Measurements from ENCODE around the gene PIGS.
"Not testable (repeated sequence)": the region's sequence is repeated elsewhere in the genome, so short reads cannot be mapped to it uniquely, and the experiment has no call there.

The PIGS gene

GRCh38 chr17:28580959-28581358 lies 9.6 kb upstream of the PIGS start:
- H3K36me3 ChIP-seq (ENCODE audit: control insufficient read depth in 4 of 4, insufficient read depth in 4 of 4, low read length in 3 of 4) = peaks cover 5 to 84% (median 48%) of the 10 kb centered on the region in 4 experiments
- no peaks in the 10 kb centered on the region for H3K27me3 ChIP-seq (replicated peaks in 2 of 5; ENCODE audit: control insufficient read depth in 4 of 5, insufficient read depth in 5 of 5, low read length in 4 of 5)
- H3K4me1 ChIP-seq (ENCODE audit: control extremely low read depth in 1 of 4, control insufficient read depth in 4 of 4, insufficient read depth in 4 of 4, low read length in 3 of 4) = peaks cover 0 to 19% (median 5%) of the 10 kb centered on the region in 4 experiments
- POLR2A ChIA-PET = no interaction called here
- no peaks in the 10 kb centered on the region for H3K9me3 ChIP-seq (ENCODE audit: control extremely low read depth in 1 of 5, control insufficient read depth in 4 of 5, insufficient read depth in 2 of 5, low read depth in 1 of 5, low read length in 4 of 5)
- WGBS (ENCODE audit: insufficient coverage) = no CpG with 5 or more reads among the region's 3 CpGs
- no peak overlapping the region for H3K4me3 ChIP-seq (ENCODE audit: control insufficient read depth in 1 of 7, extremely low read depth in 1 of 7, insufficient read depth in 4 of 7, low read depth in 2 of 7, low read length in 6 of 7)
- CTCF ChIA-PET = interaction anchor here (0.8 kb wide), 1 partner anchor 10 kb away, joined by 3 read pairs; no protein-coding TSS in a partner anchor
- H3K27ac ChIP-seq (ENCODE audit: insufficient read depth in 1 of 2, low read depth in 1 of 2, low read length in 2 of 2, poor library complexity in 1 of 2, severe bottlenecking in 2 of 2) = no peak overlapping the region
- DNase-seq = no peak

DNA sequence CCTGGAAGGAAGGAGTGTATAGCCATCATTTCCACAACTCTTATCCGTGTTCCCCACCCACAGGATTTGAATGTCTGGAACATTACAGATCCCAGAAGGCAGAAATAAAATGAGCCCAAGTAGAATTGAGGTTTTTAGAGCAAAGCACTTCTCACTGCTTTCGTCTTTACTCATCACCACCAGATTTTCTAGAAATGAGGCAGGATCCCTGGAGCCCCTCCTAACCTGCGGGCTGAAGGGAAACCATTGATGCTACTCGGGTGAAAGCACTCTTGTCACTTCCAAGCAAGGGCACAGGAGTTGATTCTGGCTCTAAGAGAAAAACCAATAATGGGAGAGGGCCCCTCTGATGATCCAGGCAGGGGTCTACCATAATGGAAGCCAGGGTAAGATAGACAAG lies 8.2 kb upstream of the PIGS start:
- Histone ChIP-seq H3K4me3 (ENCODE audit: control insufficient read depth in 1 of 7, extremely low read depth in 1 of 7, insufficient read depth in 4 of 7, low read depth in 2 of 7, low read length in 6 of 7) (no peak overlapping the region), H3K27ac (ENCODE audit: insufficient read depth in 1 of 2, low read depth in 1 of 2, low read length in 2 of 2, poor library complexity in 1 of 2, severe bottlenecking in 2 of 2) (no peak overlapping the region), H3K9me3 (ENCODE audit: control extremely low read depth in 1 of 5, control insufficient read depth in 4 of 5, insufficient read depth in 2 of 5, low read depth in 1 of 5, low read length in 4 of 5) (no peaks in the 10 kb centered on the region), H3K27me3 (replicated peaks in 2 of 5; ENCODE audit: control insufficient read depth in 4 of 5, insufficient read depth in 5 of 5, low read length in 4 of 5) (no peaks in the 10 kb centered on the region), H3K4me1 (ENCODE audit: control extremely low read depth in 1 of 4, control insufficient read depth in 4 of 4, insufficient read depth in 4 of 4, low read length in 3 of 4) (peaks cover 0 to 12% (median 5%) of the 10 kb centered on the region in 4 experiments), H3K36me3 (ENCODE audit: control insufficient read depth in 4 of 4, insufficient read depth in 4 of 4, low read length in 3 of 4) (peaks cover 5 to 75% (median 41%) of the 10 kb centered on the region in 4 experiments)
- 97% methylated on average over 4 of the region's 4 CpGs for WGBS (ENCODE audit: insufficient coverage)
- no peak for DNase-seq
- ChIA-PET POLR2A (no interaction called here), CTCF (no interaction called here)

- WGBS (ENCODE audit: insufficient coverage) = 90% methylated on average over 3 of the region's 8 CpGs
Observed at GRCh38 chr17:28578246-28579195, 7.2 kb upstream of the PIGS start.

GRCh38 chr17:28577466-28577824 lies 6.1 kb upstream of the PIGS start:
- DNase-seq = no peak
- ChIA-PET POLR2A (no interaction called here), CTCF (interaction anchor here (0.9 to 1.6 kb wide), 6 partner anchors 8 to 93 kb away, joined by 3 to 5 read pairs (median 3); no protein-coding TSS in a partner anchor)
- 100% methylated on average over 1 of the region's 3 CpGs for WGBS (ENCODE audit: insufficient coverage)
- H3K4me3 ChIP-seq (ENCODE audit: control insufficient read depth in 1 of 7, extremely low read depth in 1 of 7, insufficient read depth in 4 of 7, low read depth in 2 of 7, low read length in 6 of 7) = no peak overlapping the region
- H3K36me3 ChIP-seq (ENCODE audit: control insufficient read depth in 4 of 4, insufficient read depth in 4 of 4, low read length in 3 of 4) = peaks cover 4 to 59% (median 27%) of the 10 kb centered on the region in 4 experiments
- peaks cover 0 to 14% (median 6%) of the 10 kb centered on the region in 4 experiments for H3K4me1 ChIP-seq (ENCODE audit: control extremely low read depth in 1 of 4, control insufficient read depth in 4 of 4, insufficient read depth in 4 of 4, low read length in 3 of 4)
- H3K27ac ChIP-seq (ENCODE audit: insufficient read depth in 1 of 2, low read depth in 1 of 2, low read length in 2 of 2, poor library complexity in 1 of 2, severe bottlenecking in 2 of 2) = peak overlapping the region in 1 of 2 experiments; percentile 20
- H3K9me3 ChIP-seq (ENCODE audit: control extremely low read depth in 1 of 5, control insufficient read depth in 4 of 5, insufficient read depth in 2 of 5, low read depth in 1 of 5, low read length in 4 of 5) = no peaks in the 10 kb centered on the region
- no peaks in the 10 kb centered on the region for H3K27me3 ChIP-seq (replicated peaks in 2 of 5; ENCODE audit: control insufficient read depth in 4 of 5, insufficient read depth in 5 of 5, low read length in 4 of 5)

More at GRCh38 chr17:28578246-28579195, 7.2 kb upstream of the PIGS start:
- Histone ChIP-seq H3K36me3 (ENCODE audit: control insufficient read depth in 4 of 4, insufficient read depth in 4 of 4, low read length in 3 of 4) (peaks cover 4 to 70% (median 33%) of the 10 kb centered on the region in 4 experiments), H3K27ac (ENCODE audit: insufficient read depth in 1 of 2, low read depth in 1 of 2, low read length in 2 of 2, poor library complexity in 1 of 2, severe bottlenecking in 2 of 2) (no peak overlapping the region), H3K9me3 (ENCODE audit: control extremely low read depth in 1 of 5, control insufficient read depth in 4 of 5, insufficient read depth in 2 of 5, low read depth in 1 of 5, low read length in 4 of 5) (no peaks in the 10 kb centered on the region), H3K4me1 (ENCODE audit: control extremely low read depth in 1 of 4, control insufficient read depth in 4 of 4, insufficient read depth in 4 of 4, low read length in 3 of 4) (peaks cover 0 to 12% (median 5%) of the 10 kb centered on the region in 4 experiments), H3K4me3 (ENCODE audit: control insufficient read depth in 1 of 7, extremely low read depth in 1 of 7, insufficient read depth in 4 of 7, low read depth in 2 of 7, low read length in 6 of 7) (no peak overlapping the region), H3K27me3 (replicated peaks in 2 of 5; ENCODE audit: control insufficient read depth in 4 of 5, insufficient read depth in 5 of 5, low read length in 4 of 5) (no peaks in the 10 kb centered on the region)
- DNase-seq = no peak
- ChIA-PET POLR2A (interaction anchor here (0.6 kb wide), 1 partner anchor 27 kb away, joined by 3 read pairs; no protein-coding TSS in a partner anchor), CTCF (interaction anchor here (1.1 to 1.6 kb wide), 2 partner anchors 13 to 32 kb away, joined by 4 to 5 read pairs; no protein-coding TSS in a partner anchor)

DNA sequence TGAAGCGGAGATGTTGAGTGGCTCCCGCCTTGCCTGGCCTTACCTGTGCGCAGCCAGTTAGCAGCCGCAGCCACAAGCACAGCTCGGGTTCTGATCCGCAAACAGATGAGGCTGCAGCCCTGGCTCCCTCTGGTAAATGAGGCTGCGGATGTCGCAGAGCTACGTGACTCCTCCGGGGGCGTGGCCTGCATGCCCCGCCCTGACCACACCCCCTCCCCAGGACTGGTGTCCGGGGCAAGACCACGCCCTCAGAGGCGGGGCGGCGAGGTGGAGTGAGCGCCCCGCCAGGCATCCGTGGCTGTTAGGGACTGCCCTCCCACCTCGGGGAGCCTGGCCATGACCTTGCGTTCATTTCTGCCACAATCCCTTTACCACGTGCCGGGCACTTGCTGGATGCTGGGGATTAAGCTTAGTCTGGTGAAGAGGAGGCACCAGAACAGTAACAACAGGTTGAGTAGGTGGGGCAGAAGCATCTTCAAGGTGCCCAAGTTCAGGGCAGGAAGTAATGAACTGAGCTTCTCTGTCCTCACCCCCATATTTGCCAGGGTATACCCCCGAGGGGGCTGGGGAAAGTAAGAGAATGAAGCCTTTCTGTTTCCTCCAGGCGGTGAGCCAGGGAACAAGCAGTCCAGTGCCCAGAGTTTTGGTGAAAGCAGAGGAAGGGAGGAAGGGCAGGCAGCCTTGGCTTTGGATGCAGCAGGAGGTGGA lies 5.6 kb upstream of the PIGS start, which contains the start of gene ALDOC:
ALDOC (minus strand) TSS at position 138 of the 708 bp plus-strand sequence. CDS start 1,363 bp downstream, outside the sequence.
- POLR2A ChIA-PET = interaction anchor here (1.1 kb wide), 1 partner anchor 23 kb away, joined by 4 read pairs; no protein-coding TSS in a partner anchor
- peak within 1 kb of the TSS in 1 of 2 experiments; percentile 20 for H3K27ac ChIP-seq (ENCODE audit: insufficient read depth in 1 of 2, low read depth in 1 of 2, low read length in 2 of 2, poor library complexity in 1 of 2, severe bottlenecking in 2 of 2)
- CTCF ChIA-PET = interaction anchor here (0.9 to 1.6 kb wide), 8 partner anchors 9 to 93 kb away, joined by 3 to 5 read pairs (median 3); no protein-coding TSS in a partner anchor
- 5% methylated on average over 15 of the region's 26 CpGs for WGBS (ENCODE audit: insufficient coverage)
- peaks cover 2 to 20% (median 10%) of the 10 kb centered on the region in 4 experiments for H3K4me1 ChIP-seq (ENCODE audit: control extremely low read depth in 1 of 4, control insufficient read depth in 4 of 4, insufficient read depth in 4 of 4, low read length in 3 of 4)
- no peaks in the 10 kb centered on the region for H3K9me3 ChIP-seq (ENCODE audit: control extremely low read depth in 1 of 5, control insufficient read depth in 4 of 5, insufficient read depth in 2 of 5, low read depth in 1 of 5, low read length in 4 of 5)
- peak within 1 kb of the TSS in 5 of 7 experiments; percentile 21 to 66 (median 53) for H3K4me3 ChIP-seq (ENCODE audit: control insufficient read depth in 1 of 7, extremely low read depth in 1 of 7, insufficient read depth in 4 of 7, low read depth in 2 of 7, low read length in 6 of 7)
- DNase-seq = peak; percentile 95 to 98 (median 96)
- no peaks in the 10 kb centered on the region for H3K27me3 ChIP-seq (replicated peaks in 2 of 5; ENCODE audit: control insufficient read depth in 4 of 5, insufficient read depth in 5 of 5, low read length in 4 of 5)
- peaks cover 4 to 53% (median 22%) of the 10 kb centered on the region in 4 experiments for H3K36me3 ChIP-seq (ENCODE audit: control insufficient read depth in 4 of 4, insufficient read depth in 4 of 4, low read length in 3 of 4)

DNA sequence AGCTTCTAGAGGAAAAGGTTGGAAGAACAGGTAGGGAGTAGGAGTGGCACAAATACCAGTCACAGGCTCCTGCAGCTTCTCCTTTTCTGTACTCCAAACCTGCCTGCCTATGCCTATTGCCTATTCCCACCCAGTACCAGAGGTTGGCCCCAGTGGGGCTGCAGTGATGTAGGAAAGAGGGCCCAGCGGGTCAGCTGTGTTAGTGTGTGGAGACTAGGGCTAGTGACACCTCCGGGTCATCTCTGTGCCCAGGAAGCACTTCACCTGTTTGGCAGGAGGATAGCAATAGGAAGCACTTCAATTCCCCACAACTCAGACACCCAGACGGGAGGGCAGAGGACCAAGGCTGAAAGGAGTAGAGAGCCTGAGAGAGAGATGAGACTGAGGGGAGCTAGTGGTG lies 4.7 kb upstream of the PIGS start:
- peak overlapping the region in 1 of 7 experiments; percentile 14 for H3K4me3 ChIP-seq (ENCODE audit: control insufficient read depth in 1 of 7, extremely low read depth in 1 of 7, insufficient read depth in 4 of 7, low read depth in 2 of 7, low read length in 6 of 7)
- peaks cover 3 to 23% (median 13%) of the 10 kb centered on the region in 4 experiments for H3K4me1 ChIP-seq (ENCODE audit: control extremely low read depth in 1 of 4, control insufficient read depth in 4 of 4, insufficient read depth in 4 of 4, low read length in 3 of 4)
- no CpG with 5 or more reads among the region's 3 CpGs for WGBS (ENCODE audit: insufficient coverage)
- ChIA-PET CTCF (interaction anchor here (0.9 to 1.6 kb wide), 8 partner anchors 9 to 83 kb away, joined by 3 to 4 read pairs (median 3); no protein-coding TSS in a partner anchor), POLR2A (interaction anchor here (1.1 kb wide), 1 partner anchor 24 kb away, joined by 4 read pairs; no protein-coding TSS in a partner anchor)
- H3K27me3 ChIP-seq (replicated peaks in 2 of 5; ENCODE audit: control insufficient read depth in 4 of 5, insufficient read depth in 5 of 5, low read length in 4 of 5); H3K27ac ChIP-seq (ENCODE audit: insufficient read depth in 1 of 2, low read depth in 1 of 2, low read length in 2 of 2, poor library complexity in 1 of 2, severe bottlenecking in 2 of 2); H3K9me3 ChIP-seq (ENCODE audit: control extremely low read depth in 1 of 5, control insufficient read depth in 4 of 5, insufficient read depth in 2 of 5, low read depth in 1 of 5, low read length in 4 of 5); DNase-seq: not testable (repeated sequence)
- H3K36me3 ChIP-seq (ENCODE audit: control insufficient read depth in 4 of 4, insufficient read depth in 4 of 4, low read length in 3 of 4) = peaks cover 4 to 49% (median 20%) of the 10 kb centered on the region in 4 experiments

Measured in common myeloid progenitor, CD34-positive (primary cell).